Mononuclear cell (primary cell): ENCODE measurements around the gene PKD2. TPM values are rescaled to one million over a fixed set of nuclear protein-coding genes. Genes with fewer than 3 reads are reported as not detected.
"Not testable (repeated sequence)": the region's sequence is repeated elsewhere in the genome, so short reads cannot be mapped to it uniquely, and the experiment has no call there.

ENCODE experiments used
- H3K27me3 ChIP-seq: 2 replicates; pipeline ENCODE4 v1.6.0; 2011; ENCODE audit warnings: low read length, control low read depth; ENCODE audit not compliant: insufficient read depth
- H3K4me1 ChIP-seq: 2 replicates; pipeline ENCODE4 v1.5.1; 2011; ENCODE audit warnings: mild to moderate bottlenecking, low read length, control low read depth; ENCODE audit not compliant: insufficient read depth
- H3K4me3 ChIP-seq: 2 replicates; pipeline ENCODE4 v1.5.1; 2011; ENCODE audit warnings: mild to moderate bottlenecking, low read length, moderate library complexity
- H3K9me3 ChIP-seq: 2 replicates; pipeline ENCODE4 v1.5.1; 2011; ENCODE audit warnings: low read depth, mild to moderate bottlenecking, control low read depth, low read length
- total RNA-seq: library from RNA; depleted of rRNA; stranded (reverse); fragments of >200 nt; gene quantifications from one replicate; pipeline ENCODE4 v1.2.3, GENCODE V29; 2012

Gene PKD2
- total RNA-seq, 1 donor = 8.0 TPM

- Histone ChIP-seq H3K4me3 (peak overlapping the region; percentile 62), H3K9me3 (no peaks in the 10 kb centered on the region), H3K4me1 (peaks cover 40% of the 10 kb centered on the region), H3K27me3 (no peaks in the 10 kb centered on the region)
Measured at GRCh38 chr4:88008122-88008742, 797 bp downstream of the PKD2 start.

GRCh38 chr4:88008743-88009171 is 1.3 kb downstream of the PKD2 start:
- peak overlapping the region; percentile 62 for H3K4me3 ChIP-seq

GRCh38 chr4:88009871-88010270 is 2.4 kb downstream of the PKD2 start:
- Histone ChIP-seq H3K4me1 (peaks cover 51% of the 10 kb centered on the region), H3K4me3 (no peak overlapping the region), H3K9me3 (no peaks in the 10 kb centered on the region), H3K27me3 (no peaks in the 10 kb centered on the region)

More at GRCh38 chr4:88008743-88009171, 1.3 kb downstream of the PKD2 start:
- Histone ChIP-seq H3K27me3 (no peaks in the 10 kb centered on the region), H3K4me1 (peaks cover 45% of the 10 kb centered on the region), H3K9me3 (no peaks in the 10 kb centered on the region)

- Histone ChIP-seq H3K27me3 (no peaks in the 10 kb centered on the region), H3K4me1 (peaks cover 51% of the 10 kb centered on the region), H3K4me3 (no peak overlapping the region), H3K9me3 (no peaks in the 10 kb centered on the region)
Measured at GRCh38 chr4:88010966-88011365, 3.5 kb downstream of the PKD2 start.

GRCh38 chr4:88012647-88013046 is 5.2 kb downstream of the PKD2 start:
- Histone ChIP-seq H3K27me3 (no peaks in the 10 kb centered on the region), H3K9me3 (no peaks in the 10 kb centered on the region), H3K4me1 (peaks cover 46% of the 10 kb centered on the region), H3K4me3 (no peak overlapping the region)

GRCh38 chr4:88014386-88014905 is 7.0 kb downstream of the PKD2 start:
- Histone ChIP-seq H3K9me3 (no peaks in the 10 kb centered on the region), H3K27me3 (no peaks in the 10 kb centered on the region), H3K4me1 (peaks cover 37% of the 10 kb centered on the region), H3K4me3 (no peak overlapping the region)

- Histone ChIP-seq H3K27me3 (no peaks in the 10 kb centered on the region), H3K9me3 (no peaks in the 10 kb centered on the region), H3K4me1 (peaks cover 30% of the 10 kb centered on the region), H3K4me3 (no peak overlapping the region)
Measured at GRCh38 chr4:88015659-88016295, 8.3 kb downstream of the PKD2 start.

- no peaks in the 10 kb centered on the region for H3K27me3 ChIP-seq
- H3K9me3 ChIP-seq = no peaks in the 10 kb centered on the region
- peaks cover 16% of the 10 kb centered on the region for H3K4me1 ChIP-seq
- H3K4me3 ChIP-seq = no peak overlapping the region
Measured at GRCh38 chr4:88017516-88018297, 10.3 kb downstream of the PKD2 start.

- Histone ChIP-seq H3K9me3 (no peaks in the 10 kb centered on the region), H3K27me3 (no peaks in the 10 kb centered on the region), H3K4me1 (peaks cover 9% of the 10 kb centered on the region), H3K4me3 (no peak overlapping the region)
Measured at GRCh38 chr4:88018466-88018865, 11.0 kb downstream of the PKD2 start.

- Histone ChIP-seq H3K9me3 (no peaks in the 10 kb centered on the region), H3K4me1 (no peaks in the 10 kb centered on the region), H3K27me3 (no peaks in the 10 kb centered on the region), H3K4me3 (no peak overlapping the region)
Measured at GRCh38 chr4:88021824-88022223, 14.4 kb downstream of the PKD2 start.

- Histone ChIP-seq H3K4me3 (no peak overlapping the region), H3K9me3 (no peaks in the 10 kb centered on the region), H3K27me3 (no peaks in the 10 kb centered on the region), H3K4me1 (no peaks in the 10 kb centered on the region)
Measured at GRCh38 chr4:88022289-88022688, 14.9 kb downstream of the PKD2 start.

- not testable (repeated sequence) for H3K9me3 ChIP-seq, H3K27me3 ChIP-seq, H3K4me3 ChIP-seq, H3K4me1 ChIP-seq
Measured at GRCh38 chr4:88025868-88026661, 18.6 kb downstream of the PKD2 start.

- Histone ChIP-seq H3K4me3 (no peak overlapping the region), H3K4me1 (no peaks in the 10 kb centered on the region), H3K9me3 (no peaks in the 10 kb centered on the region), H3K27me3 (no peaks in the 10 kb centered on the region)
Measured at GRCh38 chr4:88027611-88028608, 20.5 kb downstream of the PKD2 start.

- H3K4me3 ChIP-seq = no peak overlapping the region
- no peaks in the 10 kb centered on the region for H3K9me3 ChIP-seq
- H3K4me1 ChIP-seq = no peaks in the 10 kb centered on the region
- H3K27me3 ChIP-seq = no peaks in the 10 kb centered on the region
Measured at GRCh38 chr4:88028946-88029345, 21.5 kb downstream of the PKD2 start.
